Activated CD8-positive, alpha-beta T cell treated with anti-CD3 and anti-CD28 coated beads for 36 hours (primary cell): Measurements from ENCODE around the gene MAGIX. TPM values are rescaled to one million over a fixed set of nuclear protein-coding genes. Genes with fewer than 3 reads are reported as not detected.

Experiments
- ATAC-seq: fragments of 200-7000 bp; cut with Tn5 transposase; one replicate; pipeline ENCODE4 v1.10.0; 2021; ENCODE audit warnings: mild to moderate bottlenecking, moderate library complexity
- CTCF ChIA-PET: fragments of 350-600 bp; sonication (Branson Sonifier 250); formaldehyde crosslinking; loops from one replicate; lab custom pipeline; 2021; ENCODE audit warnings: antibody characterized with exemption; lab: Charles Lee
- POLR2A ChIA-PET: fragments of 350-600 bp; sonication (Branson Sonifier 250); formaldehyde crosslinking; loops from one replicate; lab custom pipeline; 2021; ENCODE audit warnings: antibody characterized with exemption; lab: Charles Lee
- DNase-seq: peaks from one replicate; pipeline ENCODE4 v3.0.0-alpha.2; 2020
- H3K27ac Mint-ChIP-seq: one replicate; pipeline ENCODE4 v1.8.0; 2021; ENCODE audit warnings: mild to moderate bottlenecking, mixed read lengths
- H3K27me3 Mint-ChIP-seq: one replicate; pipeline ENCODE4 v1.8.0; 2021; ENCODE audit warnings: mixed read lengths
- H3K36me3 Mint-ChIP-seq: one replicate; pipeline ENCODE4 v1.8.0; 2021; ENCODE audit warnings: low read depth, mixed read lengths
- H3K4me1 Mint-ChIP-seq: one replicate; pipeline ENCODE4 v1.8.0; 2021; ENCODE audit warnings: low read depth, mixed read lengths
- H3K4me3 Mint-ChIP-seq: one replicate; pipeline ENCODE4 v1.8.0; 2021; ENCODE audit warnings: mild to moderate bottlenecking, moderate library complexity, mixed read lengths
- H3K9me3 Mint-ChIP-seq: one replicate; pipeline ENCODE4 v1.8.0; 2021; ENCODE audit warnings: mixed read lengths
- intact Hi-C: fragments of 100-400 bp; cut with micrococcal nuclease; formaldehyde crosslinking; loops from one replicate; pipeline ENCODE4 v1.10.0; 2022
- total RNA-seq, 2 experiments: library from RNA; stranded (reverse); gene quantifications; one replicate each; pipeline ENCODE4 v1.2.3, GENCODE V29; 2021
- TF ChIP-seq, protein P1 (sequence below): fragments of 200-600 bp; IDR thresholded peaks from one replicate; pipeline ENCODE4 v1.8.0; 2022; ENCODE audit warnings: antibody characterized with exemption, mild to moderate bottlenecking

The MAGIX gene
- total RNA-seq, 2 experiments from 2014 or later, result 0.54 to 0.87 TPM

DNA sequence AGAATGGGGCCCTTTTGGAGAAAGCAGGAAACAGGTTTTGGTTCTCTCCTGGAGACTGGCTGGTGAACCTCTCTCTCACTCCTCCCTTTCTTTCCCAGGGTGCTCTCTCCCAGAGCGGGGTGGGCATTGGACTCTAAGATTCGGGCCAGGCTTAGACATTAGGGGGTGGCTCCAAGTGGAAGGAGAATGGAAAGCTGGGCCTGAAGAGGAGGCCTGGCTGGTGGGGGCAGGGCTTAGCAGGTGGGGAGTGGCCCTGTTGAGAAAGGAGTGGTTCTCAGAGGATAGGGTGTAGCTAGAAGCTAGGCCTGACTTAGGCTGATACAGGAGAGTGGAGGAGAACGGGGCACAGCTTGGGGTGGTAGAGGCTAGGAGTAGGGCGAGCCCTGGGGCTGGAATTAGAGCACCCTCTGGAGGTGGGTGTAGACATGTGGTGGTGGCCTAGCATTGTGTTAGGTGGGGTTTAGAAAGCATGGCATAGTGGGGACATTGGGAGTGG, 14.8 kb downstream of the MAGIX start:
- peak; percentile 50 for ATAC-seq
- Mint-ChIP-seq H3K9me3 (no peaks in the 10 kb centered on the region), H3K27me3 (no peaks in the 10 kb centered on the region), H3K4me3 (no peak overlapping the region), H3K4me1 (peaks cover 19% of the 10 kb centered on the region), H3K27ac (peak overlapping the region; percentile 32), H3K36me3 (peaks cover 48% of the 10 kb centered on the region)
- no peak for DNase-seq
- ChIA-PET POLR2A (no interaction called here), CTCF (no interaction called here)
- intact Hi-C loops, result no loop called here
- TF ChIP-seq, protein P1, sequence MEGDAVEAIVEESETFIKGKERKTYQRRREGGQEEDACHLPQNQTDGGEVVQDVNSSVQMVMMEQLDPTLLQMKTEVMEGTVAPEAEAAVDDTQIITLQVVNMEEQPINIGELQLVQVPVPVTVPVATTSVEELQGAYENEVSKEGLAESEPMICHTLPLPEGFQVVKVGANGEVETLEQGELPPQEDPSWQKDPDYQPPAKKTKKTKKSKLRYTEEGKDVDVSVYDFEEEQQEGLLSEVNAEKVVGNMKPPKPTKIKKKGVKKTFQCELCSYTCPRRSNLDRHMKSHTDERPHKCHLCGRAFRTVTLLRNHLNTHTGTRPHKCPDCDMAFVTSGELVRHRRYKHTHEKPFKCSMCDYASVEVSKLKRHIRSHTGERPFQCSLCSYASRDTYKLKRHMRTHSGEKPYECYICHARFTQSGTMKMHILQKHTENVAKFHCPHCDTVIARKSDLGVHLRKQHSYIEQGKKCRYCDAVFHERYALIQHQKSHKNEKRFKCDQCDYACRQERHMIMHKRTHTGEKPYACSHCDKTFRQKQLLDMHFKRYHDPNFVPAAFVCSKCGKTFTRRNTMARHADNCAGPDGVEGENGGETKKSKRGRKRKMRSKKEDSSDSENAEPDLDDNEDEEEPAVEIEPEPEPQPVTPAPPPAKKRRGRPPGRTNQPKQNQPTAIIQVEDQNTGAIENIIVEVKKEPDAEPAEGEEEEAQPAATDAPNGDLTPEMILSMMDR, result no peak

GRCh38 chrX:49177873-49178480, 15.4 kb downstream of the MAGIX start:
- H3K4me1 Mint-ChIP-seq, result peaks cover 16% of the 10 kb centered on the region
- no peak overlapping the region for H3K4me3 Mint-ChIP-seq
- DNase-seq (no peak), ATAC-seq (no peak)
- POLR2A ChIA-PET, result no interaction called here
- no peaks in the 10 kb centered on the region for H3K9me3 Mint-ChIP-seq
- H3K27me3 Mint-ChIP-seq, result no peaks in the 10 kb centered on the region
- H3K27ac Mint-ChIP-seq, result peak overlapping the region; percentile 32
- intact Hi-C loops, result no loop called here
- TF ChIP-seq, protein P1, result no peak
- peaks cover 44% of the 10 kb centered on the region for H3K36me3 Mint-ChIP-seq
- CTCF ChIA-PET, result no interaction called here

DNA sequence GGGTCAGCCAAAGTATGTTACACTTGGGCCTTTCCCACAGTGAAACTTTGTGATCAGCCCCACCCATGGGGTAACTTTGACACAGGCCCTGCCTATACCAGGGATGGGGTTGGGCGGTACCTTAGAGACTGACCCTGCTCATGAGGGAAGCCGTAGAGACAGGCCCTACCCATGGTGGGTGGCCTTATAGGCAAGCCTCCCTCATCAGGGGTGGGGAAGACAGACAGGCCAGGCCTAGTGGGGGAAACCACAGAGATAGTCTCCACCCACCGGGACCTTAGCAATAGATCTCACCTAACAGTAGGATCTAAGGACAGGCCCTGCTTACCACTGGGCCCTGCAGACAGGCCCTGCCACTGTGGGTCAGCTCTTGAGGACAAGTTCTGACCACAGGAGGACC, 16.0 kb downstream of the MAGIX start:
- peaks cover 11% of the 10 kb centered on the region for H3K4me1 Mint-ChIP-seq
- no peaks in the 10 kb centered on the region for H3K27me3 Mint-ChIP-seq
- ATAC-seq (no peak), DNase-seq (no peak)
- H3K9me3 Mint-ChIP-seq, result no peaks in the 10 kb centered on the region
- CTCF ChIA-PET, result interaction anchor here (2.6 kb wide), 1 partner anchor 14 kb away, joined by 9 read pairs; no protein-coding TSS in a partner anchor
- H3K27ac Mint-ChIP-seq, result no peak overlapping the region
- H3K36me3 Mint-ChIP-seq, result peaks cover 38% of the 10 kb centered on the region
- POLR2A ChIA-PET, result no interaction called here
- no peak overlapping the region for H3K4me3 Mint-ChIP-seq
- intact Hi-C loops, result no loop called here
- TF ChIP-seq, protein P1, result no peak

GRCh38 chrX:49179358-49179757, 16.8 kb downstream of the MAGIX start:
- no peak overlapping the region for H3K4me3 Mint-ChIP-seq

More at GRCh38 chrX:49179358-49179757, 16.8 kb downstream of the MAGIX start:
- ATAC-seq (no peak), DNase-seq (no peak)
- H3K4me1 Mint-ChIP-seq, result peaks cover 11% of the 10 kb centered on the region
- no peaks in the 10 kb centered on the region for H3K9me3 Mint-ChIP-seq
- CTCF ChIA-PET, result interaction anchor here (2.6 kb wide), 1 partner anchor 14 kb away, joined by 9 read pairs; no protein-coding TSS in a partner anchor
- POLR2A ChIA-PET, result no interaction called here
- H3K27ac Mint-ChIP-seq, result no peak overlapping the region
- TF ChIP-seq, protein P1, result no peak
- H3K27me3 Mint-ChIP-seq, result no peaks in the 10 kb centered on the region
- H3K36me3 Mint-ChIP-seq, result peaks cover 39% of the 10 kb centered on the region
- intact Hi-C loops, result no loop called here
